Measurements from ENCODE around the gene OR4D1.

Gene OR4D1

GRCh38 chr17:58156839-58157803 lies 8.9 kb downstream of the OR4D1 start:
- DNase-seq, result no peak

- no peak for DNase-seq
Measured at GRCh38 chr17:58158181-58158580, 10.0 kb downstream of the OR4D1 start.

GRCh38 chr17:58161566-58161965 lies 13.4 kb downstream of the OR4D1 start:
- no peak for DNase-seq

GRCh38 chr17:58165981-58166380 lies 17.8 kb downstream of the OR4D1 start:
- no peak for DNase-seq

GRCh38 chr17:58166682-58167081 lies 18.5 kb downstream of the OR4D1 start, which contains the start of gene OR4D2:
Gene OR4D2, plus strand, starts transcription at chr17:58166982. Its CDS starts 2,674 bp downstream, at chr17:58169656.
- DNase-seq, result no peak

DNA sequence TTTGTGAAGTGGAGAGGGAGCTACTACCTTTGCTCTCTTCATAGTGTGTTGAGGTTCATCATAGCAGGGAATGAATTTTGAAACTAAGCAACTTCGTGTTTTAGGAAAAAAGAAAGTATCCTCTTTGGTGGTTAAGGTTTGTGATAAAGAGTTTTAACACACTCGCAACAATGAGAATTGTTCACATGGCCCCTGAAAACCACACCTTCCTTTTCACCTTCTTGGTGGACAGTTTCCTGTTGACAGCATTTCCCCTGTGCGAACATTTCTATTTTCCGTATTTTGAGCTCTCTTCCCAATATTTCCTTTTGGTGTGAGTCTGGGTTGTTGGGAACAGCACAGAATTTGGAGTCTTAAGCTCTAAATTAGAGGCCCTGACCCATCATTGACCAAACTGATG lies 22.4 kb downstream of the OR4D1 start:
- DNase-seq, result no peak

DNA sequence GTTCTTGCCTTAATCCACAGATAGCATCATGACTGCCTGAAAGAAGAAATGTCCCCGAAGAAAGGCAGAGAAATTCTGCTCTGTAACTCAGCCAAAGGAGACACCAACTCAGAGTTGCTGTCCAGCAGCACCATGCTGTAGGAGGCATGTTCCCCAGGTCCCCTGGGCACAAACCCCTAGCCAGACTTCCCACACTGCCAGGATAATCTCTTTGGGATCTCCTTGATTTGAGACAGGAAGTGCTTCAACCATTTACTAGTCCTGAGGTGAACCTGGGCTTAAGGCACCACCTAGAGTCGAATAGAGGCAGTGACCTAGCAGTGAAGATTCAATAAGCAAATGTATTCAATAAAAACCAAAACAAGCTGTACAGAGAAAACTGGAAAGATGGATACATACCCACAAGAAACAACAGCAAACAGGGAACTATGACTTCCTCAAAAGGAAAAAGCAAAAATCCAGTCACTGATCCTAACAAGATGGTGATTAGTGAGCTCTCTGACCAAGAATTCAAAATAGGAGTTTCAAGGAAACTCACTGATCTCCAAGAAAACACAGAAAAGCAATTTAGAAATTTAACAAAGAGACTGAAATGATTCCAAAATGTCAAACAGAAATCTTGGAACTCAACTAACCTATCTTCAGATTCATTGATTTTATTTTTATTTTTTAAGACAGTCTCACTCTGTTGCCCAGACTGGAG lies 24.3 kb downstream of the OR4D1 start:
- no peak for DNase-seq

- no peak for DNase-seq
Measured at GRCh38 chr17:58174871-58175270, 26.7 kb downstream of the OR4D1 start.

DNA sequence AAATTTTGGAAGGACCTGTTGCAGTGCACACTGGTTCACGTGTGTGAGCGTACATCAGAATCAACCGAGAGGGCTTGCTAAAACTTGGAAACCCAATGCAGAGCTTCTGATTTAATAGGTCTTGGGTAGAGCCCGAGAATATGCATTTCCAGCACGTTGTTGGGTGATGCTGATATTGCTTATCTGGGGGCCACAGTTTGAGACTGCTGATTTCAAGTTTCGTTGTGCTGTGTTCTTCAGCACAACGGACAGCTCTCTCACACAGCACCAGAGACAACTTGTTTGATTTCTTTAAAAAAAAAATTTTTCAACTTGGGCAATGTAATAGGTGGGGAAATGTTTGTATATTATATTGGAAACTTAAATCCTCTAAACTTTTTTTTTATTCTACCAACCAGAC lies 28.0 kb downstream of the OR4D1 start:
- DNase-seq, result no peak

GRCh38 chr17:58181796-58182195 lies 33.6 kb downstream of the OR4D1 start:
- no peak for DNase-seq

DNA sequence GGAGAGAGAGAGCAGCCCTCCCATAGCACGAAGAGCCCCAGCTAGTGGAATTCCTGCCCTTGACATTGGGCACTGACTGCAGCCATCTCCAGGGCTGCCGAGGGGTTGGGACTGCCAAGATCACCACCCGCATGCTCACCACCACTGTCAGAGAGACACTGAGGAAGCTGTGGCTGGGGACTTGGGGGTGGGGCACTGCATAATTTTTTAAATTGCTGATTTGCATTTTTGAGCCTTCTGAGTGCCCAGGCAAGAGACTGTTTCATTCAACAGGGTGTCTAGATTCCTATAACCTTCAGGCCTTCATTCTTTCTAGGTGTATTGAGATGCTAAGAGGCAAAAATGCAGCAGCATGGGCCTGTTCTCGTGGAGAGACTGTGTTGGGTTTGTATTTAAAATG lies 35.3 kb downstream of the OR4D1 start:
- DNase-seq, result no peak

- DNase-seq, result no peak
Measured at GRCh38 chr17:58184308-58184985, 36.3 kb downstream of the OR4D1 start.

- DNase-seq, result no peak
Measured at GRCh38 chr17:58184986-58185761, 37.0 kb downstream of the OR4D1 start.

DNA sequence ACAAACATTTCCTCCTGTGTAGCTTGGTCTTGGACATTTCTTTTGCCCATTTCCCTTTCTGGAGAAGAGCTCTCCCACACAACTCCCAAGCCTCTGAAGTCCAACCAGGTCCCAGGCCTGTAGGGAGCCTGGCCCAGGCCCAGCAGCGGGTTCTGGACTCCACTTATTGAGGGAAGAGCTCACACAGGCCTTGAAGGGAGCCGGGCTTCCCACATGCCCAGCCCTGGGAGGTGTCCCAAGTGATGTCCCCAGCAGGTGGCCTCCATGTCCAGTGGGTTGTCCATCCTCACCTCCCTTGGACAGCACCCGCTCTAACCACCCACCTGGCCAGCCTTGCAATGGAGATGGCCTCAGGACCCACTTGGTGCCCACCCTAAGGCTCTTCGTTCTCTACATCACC lies 38.4 kb downstream of the OR4D1 start:
- DNase-seq, result no peak

DNA sequence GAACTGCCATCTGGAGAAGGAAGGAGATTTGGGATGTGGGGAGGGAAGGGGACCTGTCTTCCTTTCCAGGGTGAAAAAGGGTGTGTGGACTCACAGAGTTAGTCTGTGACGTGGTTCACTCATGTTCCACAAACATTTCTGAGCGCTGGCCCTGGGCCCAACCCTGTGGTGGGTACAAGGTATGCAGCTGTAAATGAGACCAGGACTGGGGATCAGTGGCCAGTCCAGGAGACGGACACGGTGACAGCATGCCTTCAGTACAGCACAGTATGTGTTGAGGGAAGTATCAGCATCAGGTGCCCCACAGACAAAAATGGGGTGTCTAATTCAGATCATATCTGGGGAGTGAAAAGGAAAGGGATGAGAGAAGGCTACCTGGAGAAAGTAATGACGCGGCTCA lies 38.9 kb downstream of the OR4D1 start:
- DNase-seq, result no peak

GRCh38 chr17:58187675-58188074 lies 39.5 kb downstream of the OR4D1 start:
- no peak for DNase-seq

DNA sequence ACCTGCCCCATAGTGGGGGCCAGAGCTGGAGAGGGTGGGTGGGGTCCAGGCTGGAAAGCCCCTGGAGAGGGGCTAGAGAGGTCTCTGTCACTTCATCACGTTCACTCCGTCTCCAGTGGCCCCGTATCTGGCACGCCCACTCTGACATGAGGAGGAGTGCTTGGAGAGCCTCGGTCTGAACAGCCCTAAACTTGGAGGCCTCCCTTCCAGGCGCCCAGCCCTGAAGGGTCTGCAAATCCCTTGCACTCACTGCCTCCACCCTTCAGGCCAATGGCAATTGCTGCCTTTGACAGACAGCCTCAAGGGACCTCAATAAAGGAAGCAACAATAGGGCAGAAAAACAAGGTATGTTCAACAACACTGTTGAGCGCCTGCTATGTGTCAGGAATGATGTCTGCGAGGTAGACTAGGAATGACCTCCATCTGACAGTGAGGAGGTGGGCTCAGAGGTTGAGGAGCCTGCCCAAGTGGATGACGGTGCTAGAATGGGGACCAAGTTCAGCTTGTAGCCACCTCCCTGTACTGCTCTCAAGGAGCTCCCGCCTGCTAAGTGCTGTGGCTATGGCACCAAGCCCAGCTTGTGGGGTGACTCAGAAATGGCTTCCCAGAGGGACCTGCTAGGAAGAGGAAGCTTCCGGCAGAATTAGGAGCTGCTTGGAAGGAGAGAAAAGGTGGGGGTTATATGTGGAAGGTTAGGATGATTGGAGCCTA lies 41.4 kb downstream of the OR4D1 start:
- DNase-seq, result no peak

DNA sequence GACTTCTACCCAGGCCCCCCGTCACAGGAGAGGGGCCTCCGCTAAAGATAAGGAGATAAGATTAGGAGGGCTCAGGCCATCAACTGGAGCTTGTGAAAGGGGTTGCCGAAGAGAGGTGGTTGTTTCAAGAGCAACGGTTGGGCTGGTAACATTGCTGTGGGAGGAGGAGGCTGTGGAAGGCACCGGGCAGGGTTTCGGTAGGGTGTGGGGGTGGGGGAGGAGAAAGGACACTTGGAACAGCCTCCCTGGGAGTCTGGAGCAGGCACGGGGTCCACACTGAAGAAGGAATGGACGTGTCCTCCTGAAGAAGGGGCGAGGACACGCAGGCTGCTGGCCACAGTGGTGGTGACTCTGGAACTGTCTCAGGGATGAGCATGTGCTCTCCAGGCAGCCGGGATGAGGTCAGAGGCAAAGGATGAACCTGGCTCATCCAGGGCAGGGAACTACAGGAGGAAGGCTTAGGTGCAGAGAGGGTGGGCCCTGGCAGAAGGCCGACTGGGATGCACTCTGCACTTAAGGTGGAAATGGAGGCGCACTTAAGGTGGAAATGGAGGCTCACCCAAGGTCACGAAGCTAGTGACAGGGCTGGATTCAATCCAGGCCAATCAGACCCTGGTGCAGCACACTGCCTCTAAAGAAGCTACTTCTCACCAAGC lies 43.2 kb downstream of the OR4D1 start:
- DNase-seq, result no peak

DNA sequence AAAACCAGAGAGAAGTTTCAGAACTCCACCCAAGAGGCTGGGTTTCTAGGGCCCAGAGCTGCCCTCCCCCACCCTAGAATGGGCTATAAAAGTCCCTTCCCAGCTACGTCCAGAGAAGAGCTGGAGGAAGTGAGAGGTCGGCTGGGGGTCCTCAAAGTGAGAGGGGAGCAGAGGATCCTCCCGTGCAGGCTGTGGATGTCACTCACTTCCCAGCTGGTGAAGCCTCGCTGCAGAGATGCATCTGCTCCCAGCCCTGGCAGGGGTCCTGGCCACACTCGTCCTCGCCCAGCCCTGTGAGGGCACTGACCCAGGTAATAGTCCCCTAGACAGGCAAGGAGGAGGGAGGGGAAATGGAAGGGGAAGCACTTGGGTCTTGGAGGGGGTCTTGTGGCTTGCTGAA lies 44.4 kb downstream of the OR4D1 start, which contains the start of gene EPX:
EPX (plus strand) TSS at position 115 of the 400 bp plus-strand sequence; CDS start at position 236, 121 bp downstream.
- no peak for DNase-seq

DNA sequence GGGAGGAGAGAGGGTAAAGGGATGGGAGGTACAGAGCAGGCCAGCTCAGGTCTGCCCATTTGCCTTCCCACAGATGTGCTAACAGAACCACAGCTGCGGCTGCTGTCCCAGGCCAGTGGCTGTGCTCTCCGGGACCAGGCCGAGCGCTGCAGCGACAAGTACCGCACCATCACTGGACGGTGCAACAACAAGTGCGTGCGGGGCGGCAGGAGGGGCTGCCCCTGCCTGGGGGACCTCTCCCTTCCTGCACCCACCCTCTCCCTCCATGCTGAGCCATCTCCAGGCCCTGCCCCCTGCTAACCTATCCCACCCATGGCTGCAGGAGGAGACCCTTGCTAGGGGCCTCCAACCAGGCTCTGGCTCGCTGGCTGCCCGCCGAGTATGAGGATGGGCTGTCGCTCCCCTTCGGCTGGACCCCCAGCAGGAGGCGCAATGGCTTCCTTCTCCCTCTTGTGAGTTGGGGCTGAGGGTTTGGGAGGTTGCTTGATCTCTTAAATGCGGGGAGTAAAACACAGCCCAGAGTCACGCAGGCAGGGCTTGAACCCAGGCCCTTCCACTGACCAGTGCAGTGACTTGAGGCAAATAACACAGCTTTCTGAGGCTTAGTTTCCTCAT lies 45.6 kb downstream of the OR4D1 start:
- no peak for DNase-seq

Data from amniotic stem cell (primary cell).